GM23248 (cell line): ENCODE results near the gene ZNF343.

ENCODE experiments used
- EZH2 ChIP-seq: fragments of 200-600 bp; sonication (generic); IDR thresholded peaks from 2 replicates; pipeline ENCODE4 v1.6.1; 2018; ENCODE audit warnings: antibody characterized with exemption, mild to moderate bottlenecking; ENCODE audit not compliant: insufficient read depth, poor library complexity, severe bottlenecking
- EZH2phosphoT487 ChIP-seq: fragments of 200-600 bp; sonication (generic); IDR thresholded peaks from 2 replicates; pipeline ENCODE4 v1.6.1; 2018; ENCODE audit warnings: antibody characterized with exemption, moderate library complexity, mild to moderate bottlenecking, low read depth; ENCODE audit not compliant: insufficient read depth

- TF ChIP-seq EZH2phosphoT487 (no peak), EZH2 (no peak)
Measured at GRCh38 chr20:2446845-2447244, 61.9 kb downstream of the ZNF343 start.
